Ectodermal cell (in vitro differentiated cells): Measurements from ENCODE around the gene MDH2.
"Not testable (repeated sequence)": the region's sequence is repeated elsewhere in the genome, so short reads cannot be mapped to it uniquely, and the experiment has no call there.

Experiments
- H3K27ac ChIP-seq: 2 replicates; pipeline ENCODE4 v1.7.0; 2013; ENCODE audit warnings: mild to moderate bottlenecking, low read depth, low read length; ENCODE audit not compliant: insufficient read depth, poor library complexity, severe bottlenecking
- H3K27me3 ChIP-seq: 2 replicates; pipeline ENCODE4 v1.7.0; 2013; ENCODE audit warnings: mild to moderate bottlenecking, low read length; ENCODE audit not compliant: insufficient read depth, control insufficient read depth, poor library complexity, severe bottlenecking
- H3K36me3 ChIP-seq: one replicate; pipeline ENCODE4 v1.7.0; 2013; ENCODE audit warnings: low read length; ENCODE audit not compliant: control insufficient read depth, insufficient read depth
- H3K4me1 ChIP-seq: one replicate; pipeline ENCODE4 v1.7.0; 2013; ENCODE audit warnings: low read length; ENCODE audit not compliant: control insufficient read depth, insufficient read depth
- H3K4me3 ChIP-seq: 2 replicates; pipeline ENCODE4 v1.7.0; 2013; ENCODE audit warnings: low read depth, low read length, control low read depth; ENCODE audit not compliant: insufficient read depth
- H3K9me3 ChIP-seq: 2 replicates; pipeline ENCODE4 v1.7.0; 2013; ENCODE audit warnings: mild to moderate bottlenecking, low read length, moderate library complexity; ENCODE audit not compliant: control insufficient read depth
- WGBS, 2 experiments: methylation state at CpG; one replicate each; pipeline ENCODE4 v1.1.7; 2013; ENCODE audit warnings: missing lambda C conversion rate in 2 of 2; 5-methylcytosine and 5-hydroxymethylcytosine counted together

Gene MDH2

GRCh38 chr7:76047305-76047810, 548 bp upstream of the MDH2 start:
- peaks cover 6% of the 10 kb centered on the region for H3K4me1 ChIP-seq
- no peaks in the 10 kb centered on the region for H3K9me3 ChIP-seq
- H3K4me3 ChIP-seq, result peak overlapping the region; percentile 98
- H3K27ac ChIP-seq, result peak overlapping the region; percentile 72
- H3K27me3 ChIP-seq, result no peaks in the 10 kb centered on the region
- no peaks in the 10 kb centered on the region for H3K36me3 ChIP-seq
- WGBS, 2 experiments, result 6 to 7% methylated on average over 21 of the region's 21 CpGs

- Histone ChIP-seq H3K4me3 (peak overlapping the region; percentile 98), H3K4me1 (peaks cover 6% of the 10 kb centered on the region), H3K27me3 (no peaks in the 10 kb centered on the region), H3K9me3 (no peaks in the 10 kb centered on the region), H3K27ac (peak overlapping the region; percentile 84), H3K36me3 (no peaks in the 10 kb centered on the region)
- 2 to 3% methylated on average over 9 of the region's 9 CpGs for WGBS, 2 experiments
These were observed 722 bp downstream of the MDH2 start for GRCh38 chr7:76048668-76048988.

- Histone ChIP-seq H3K4me3 (peak overlapping the region; percentile 98), H3K27me3 (no peaks in the 10 kb centered on the region), H3K27ac (no peak overlapping the region), H3K36me3 (no peaks in the 10 kb centered on the region), H3K4me1 (peaks cover 9% of the 10 kb centered on the region), H3K9me3 (no peaks in the 10 kb centered on the region)
- WGBS, 2 experiments, result 96 to 98% methylated on average over 6 of the region's 6 CpGs
These were observed 1.4 kb downstream of the MDH2 start for GRCh38 chr7:76049295-76049694.

- H3K4me3 ChIP-seq, result no peak overlapping the region
These were observed 2.6 kb downstream of the MDH2 start for GRCh38 chr7:76050545-76050944.

GRCh38 chr7:76051840-76052239, 3.9 kb downstream of the MDH2 start:
- Histone ChIP-seq H3K4me1 (peaks cover 9% of the 10 kb centered on the region), H3K36me3 (no peaks in the 10 kb centered on the region), H3K9me3 (no peaks in the 10 kb centered on the region), H3K27me3 (no peaks in the 10 kb centered on the region), H3K4me3 (no peak overlapping the region), H3K27ac (no peak overlapping the region)
- WGBS, 2 experiments, result 97 to 100% methylated on average over 3 to 4 of the region's 4 CpGs

More at GRCh38 chr7:76050545-76050944, 2.6 kb downstream of the MDH2 start:
- Histone ChIP-seq H3K9me3 (no peaks in the 10 kb centered on the region), H3K27ac (no peak overlapping the region), H3K27me3 (no peaks in the 10 kb centered on the region), H3K36me3 (no peaks in the 10 kb centered on the region), H3K4me1 (peaks cover 9% of the 10 kb centered on the region)
- 95 to 96% methylated on average over 5 of the region's 5 CpGs for WGBS, 2 experiments

- not testable (repeated sequence) for H3K9me3 ChIP-seq, H3K36me3 ChIP-seq, H3K27me3 ChIP-seq, H3K4me1 ChIP-seq, H3K27ac ChIP-seq, H3K4me3 ChIP-seq
- 92 to 94% methylated on average over 8 of the region's 8 CpGs for WGBS, 2 experiments
These were observed 4.8 kb downstream of the MDH2 start for GRCh38 chr7:76052681-76053080.

GRCh38 chr7:76053461-76053860, 5.6 kb downstream of the MDH2 start:
- Histone ChIP-seq H3K9me3 (no peaks in the 10 kb centered on the region), H3K27me3 (no peaks in the 10 kb centered on the region), H3K36me3 (peaks cover 13% of the 10 kb centered on the region), H3K4me1 (peaks cover 9% of the 10 kb centered on the region), H3K4me3 (no peak overlapping the region), H3K27ac (peak overlapping the region; percentile 33)
- 90 to 91% methylated on average over 6 of the region's 6 CpGs for WGBS, 2 experiments

- 88 to 90% methylated on average over 18 of the region's 18 CpGs for WGBS, 2 experiments
- Histone ChIP-seq H3K27me3 (no peaks in the 10 kb centered on the region), H3K9me3 (no peaks in the 10 kb centered on the region), H3K27ac (peak overlapping the region; percentile 42), H3K4me3 (no peak overlapping the region), H3K36me3 (peaks cover 22% of the 10 kb centered on the region), H3K4me1 (peaks cover 4% of the 10 kb centered on the region)
These were observed 6.5 kb downstream of the MDH2 start for GRCh38 chr7:76054123-76055120.

GRCh38 chr7:76056241-76056640, 8.3 kb downstream of the MDH2 start:
- Histone ChIP-seq H3K4me1 (peaks cover 4% of the 10 kb centered on the region), H3K36me3 (peaks cover 36% of the 10 kb centered on the region), H3K27ac (no peak overlapping the region), H3K4me3 (no peak overlapping the region), H3K27me3 (no peaks in the 10 kb centered on the region), H3K9me3 (no peaks in the 10 kb centered on the region)
- 95 to 96% methylated on average over 6 to 7 of the region's 7 CpGs for WGBS, 2 experiments

GRCh38 chr7:76057103-76057812, 9.4 kb downstream of the MDH2 start:
- H3K9me3 ChIP-seq, result no peaks in the 10 kb centered on the region
- peaks cover 39% of the 10 kb centered on the region for H3K36me3 ChIP-seq
- no peak overlapping the region for H3K4me3 ChIP-seq
- H3K4me1 ChIP-seq, result peaks cover 4% of the 10 kb centered on the region
- H3K27me3 ChIP-seq, result no peaks in the 10 kb centered on the region
- 95 to 96% methylated on average over 18 of the region's 18 CpGs for WGBS, 2 experiments
- no peak overlapping the region for H3K27ac ChIP-seq
